AG10803 (cell line): ENCODE data around the gene CDH23.

Experiments used
- DNase-seq: peaks from one replicate; pipeline ENCODE4 v3.0.0; 2010; ENCODE audit warnings: low read depth
- H3K4me3 ChIP-seq: 2 replicates; pipeline ENCODE4 v1.5.1; 2011; ENCODE audit warnings: mild to moderate bottlenecking, low read length, control low read depth
- TF ChIP-seq, protein P1 (sequence below): conservative IDR thresholded peaks from 2 replicates; pipeline ENCODE4 v1.5.1; 2011; ENCODE audit warnings: mild to moderate bottlenecking, low read length, control low read depth, inconsistent platforms

Gene CDH23

DNA sequence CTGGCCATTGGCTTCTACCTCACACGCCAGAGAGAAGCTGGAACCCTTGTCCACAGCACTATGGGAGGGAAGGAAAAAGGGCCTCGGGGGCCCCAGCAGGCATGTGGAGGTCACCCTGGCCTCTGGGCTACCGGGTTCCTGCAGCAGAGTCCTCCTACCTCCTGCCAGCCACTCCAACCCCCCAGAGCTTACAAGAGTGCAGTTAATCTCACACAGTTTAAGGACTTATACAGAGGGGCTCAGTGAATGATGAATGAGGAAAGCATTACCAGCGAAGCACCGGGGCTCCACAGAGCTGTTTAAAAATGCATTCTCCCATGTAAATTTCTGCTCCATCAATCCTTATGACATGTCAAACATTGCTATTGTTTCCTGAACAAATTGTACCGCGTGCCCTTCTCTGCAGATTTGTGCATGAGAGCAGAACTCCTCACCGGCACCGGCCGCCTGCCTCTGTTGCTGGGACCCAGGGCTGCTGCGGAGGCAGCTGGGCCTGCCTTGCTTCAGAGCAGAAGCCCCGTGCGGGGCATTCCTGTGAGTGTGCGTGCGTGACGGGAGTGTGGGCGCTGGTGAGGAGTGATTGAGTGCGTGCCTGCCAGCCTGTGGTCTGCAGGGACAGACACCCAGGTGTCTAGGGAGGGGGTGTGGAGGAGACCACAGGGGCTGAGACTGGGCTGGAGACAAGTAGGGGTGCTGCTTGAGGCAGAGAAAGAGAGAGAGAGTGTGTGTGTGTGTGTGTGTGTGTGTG, 270.1 kb downstream of the CDH23 start:
- H3K4me3 ChIP-seq = no peak overlapping the region
- DNase-seq = no peak
- TF ChIP-seq, protein P1, sequence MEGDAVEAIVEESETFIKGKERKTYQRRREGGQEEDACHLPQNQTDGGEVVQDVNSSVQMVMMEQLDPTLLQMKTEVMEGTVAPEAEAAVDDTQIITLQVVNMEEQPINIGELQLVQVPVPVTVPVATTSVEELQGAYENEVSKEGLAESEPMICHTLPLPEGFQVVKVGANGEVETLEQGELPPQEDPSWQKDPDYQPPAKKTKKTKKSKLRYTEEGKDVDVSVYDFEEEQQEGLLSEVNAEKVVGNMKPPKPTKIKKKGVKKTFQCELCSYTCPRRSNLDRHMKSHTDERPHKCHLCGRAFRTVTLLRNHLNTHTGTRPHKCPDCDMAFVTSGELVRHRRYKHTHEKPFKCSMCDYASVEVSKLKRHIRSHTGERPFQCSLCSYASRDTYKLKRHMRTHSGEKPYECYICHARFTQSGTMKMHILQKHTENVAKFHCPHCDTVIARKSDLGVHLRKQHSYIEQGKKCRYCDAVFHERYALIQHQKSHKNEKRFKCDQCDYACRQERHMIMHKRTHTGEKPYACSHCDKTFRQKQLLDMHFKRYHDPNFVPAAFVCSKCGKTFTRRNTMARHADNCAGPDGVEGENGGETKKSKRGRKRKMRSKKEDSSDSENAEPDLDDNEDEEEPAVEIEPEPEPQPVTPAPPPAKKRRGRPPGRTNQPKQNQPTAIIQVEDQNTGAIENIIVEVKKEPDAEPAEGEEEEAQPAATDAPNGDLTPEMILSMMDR = no peak

DNA sequence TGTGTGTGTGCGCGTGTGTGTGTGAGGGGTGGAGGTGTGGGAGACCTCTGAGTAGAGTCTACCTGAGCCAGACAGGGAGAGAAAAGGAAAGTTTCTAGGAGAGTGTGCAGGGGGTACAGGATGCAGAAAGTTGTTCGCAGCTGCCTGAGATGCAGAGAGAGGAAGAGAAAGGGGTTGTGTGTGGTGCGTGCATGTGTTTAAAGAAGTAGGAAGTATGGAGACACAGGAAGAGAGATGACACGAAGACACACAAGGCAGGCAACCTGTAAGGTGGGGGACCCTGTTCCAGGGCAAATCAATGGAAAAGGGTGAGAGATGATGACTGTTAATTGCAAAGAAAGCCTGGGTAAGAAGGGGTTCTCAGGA, 270.6 kb downstream of the CDH23 start:
- no peak for DNase-seq
- H3K4me3 ChIP-seq = no peak overlapping the region
- TF ChIP-seq, protein P1 = no peak

DNA sequence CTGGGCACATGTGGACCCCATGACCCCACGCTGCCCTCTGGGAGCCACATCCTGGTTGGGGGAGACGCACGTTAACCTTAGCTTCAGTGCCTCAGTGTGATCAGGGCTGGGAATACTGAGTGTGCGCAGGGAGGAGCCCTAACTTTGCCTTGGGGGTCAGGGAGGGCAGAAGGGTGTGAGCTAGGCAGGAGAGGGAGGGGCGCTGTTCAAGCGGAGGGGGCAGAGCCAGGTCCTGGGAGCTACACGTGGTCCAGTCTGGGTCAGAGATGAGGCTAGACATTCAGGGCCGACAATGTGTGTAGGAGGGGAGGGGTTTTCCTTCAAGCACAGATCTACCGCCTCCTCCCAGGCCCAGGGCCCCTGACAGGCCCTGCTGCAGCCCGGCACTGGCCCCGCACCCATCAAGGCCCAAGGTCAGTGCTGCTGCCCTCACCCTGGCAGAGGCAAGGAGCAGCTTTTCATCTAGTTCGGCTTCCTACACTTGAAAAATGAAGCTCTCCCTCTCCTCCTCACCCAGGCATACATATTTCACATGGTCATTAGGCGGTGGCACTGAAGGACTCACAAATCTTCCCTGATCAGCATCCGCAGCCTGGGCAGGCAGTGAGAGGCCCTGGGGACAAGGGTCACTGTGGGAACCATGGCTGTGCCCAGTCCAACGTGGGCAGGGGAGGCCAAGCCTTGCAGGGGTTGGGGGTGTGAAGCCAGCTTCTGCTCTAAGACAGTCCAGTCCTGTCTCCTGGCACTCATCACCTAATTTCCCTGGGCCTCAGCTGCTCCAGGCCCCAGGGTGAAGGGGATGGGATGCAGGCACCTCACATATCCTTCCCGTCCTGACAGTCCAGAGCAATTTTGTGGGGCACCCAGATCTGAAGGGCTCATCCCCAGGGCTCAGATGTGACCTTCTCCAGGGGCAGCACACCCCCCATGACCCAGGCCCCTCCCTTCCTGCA, 275.6 kb downstream of the CDH23 start:
- TF ChIP-seq, protein P1 = no peak
- DNase-seq = no peak
- H3K4me3 ChIP-seq = no peak overlapping the region

DNA sequence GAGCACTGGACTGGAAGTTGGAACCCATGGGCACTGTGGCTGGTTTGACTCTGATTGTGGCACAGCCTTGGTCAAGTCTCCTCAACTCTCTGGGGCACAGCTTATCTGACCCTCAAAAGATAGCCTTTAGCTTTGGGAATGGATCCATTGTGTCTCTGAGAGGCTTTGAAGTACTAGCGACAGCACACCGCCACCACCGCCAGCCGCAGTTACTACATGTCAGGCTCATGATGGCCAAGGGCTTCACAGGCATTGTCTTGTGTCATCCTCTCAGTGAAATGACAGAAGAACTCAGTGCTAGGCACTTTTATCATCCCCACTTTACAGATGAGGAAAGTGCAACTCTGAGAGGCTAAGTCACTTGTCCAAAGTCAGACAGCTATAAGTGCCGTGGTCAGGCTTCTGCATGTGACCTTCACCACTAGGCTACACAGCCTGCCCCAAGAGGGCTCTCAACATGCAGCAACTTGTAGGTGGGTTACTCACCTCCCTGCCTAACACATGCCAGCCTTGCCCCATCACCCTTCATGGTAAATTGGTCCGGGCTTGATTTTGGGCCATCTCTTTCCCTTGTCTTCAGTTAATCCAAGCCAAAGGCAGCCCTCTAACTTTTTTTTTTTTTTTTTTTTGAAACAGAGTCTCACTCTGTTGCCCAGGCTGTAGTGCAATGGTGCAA, 278.7 kb downstream of the CDH23 start:
- DNase-seq = no peak
- TF ChIP-seq, protein P1 = no peak

DNA sequence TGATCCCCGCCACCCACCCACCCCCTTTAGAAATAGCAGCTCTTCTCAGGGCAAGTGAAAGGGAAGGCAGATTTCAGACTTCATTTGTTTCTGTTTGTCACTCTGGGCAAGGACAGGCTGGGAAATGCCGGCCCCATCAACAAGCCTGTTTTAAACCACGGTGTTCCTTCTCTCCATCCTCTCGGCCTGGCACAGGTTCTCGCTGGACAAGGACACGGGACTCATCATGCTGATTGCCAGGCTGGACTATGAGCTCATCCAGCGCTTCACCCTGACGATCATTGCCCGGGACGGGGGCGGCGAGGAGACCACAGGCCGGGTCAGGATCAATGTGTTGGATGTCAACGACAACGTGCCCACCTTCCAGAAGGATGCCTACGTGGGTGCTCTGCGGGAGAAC, 280.5 kb downstream of the CDH23 start:
- TF ChIP-seq, protein P1 = no peak
- no peak overlapping the region for H3K4me3 ChIP-seq
- no peak for DNase-seq

More for the DNA sequence above, 278.7 kb downstream of the CDH23 start:
- H3K4me3 ChIP-seq = no peak overlapping the region

DNA sequence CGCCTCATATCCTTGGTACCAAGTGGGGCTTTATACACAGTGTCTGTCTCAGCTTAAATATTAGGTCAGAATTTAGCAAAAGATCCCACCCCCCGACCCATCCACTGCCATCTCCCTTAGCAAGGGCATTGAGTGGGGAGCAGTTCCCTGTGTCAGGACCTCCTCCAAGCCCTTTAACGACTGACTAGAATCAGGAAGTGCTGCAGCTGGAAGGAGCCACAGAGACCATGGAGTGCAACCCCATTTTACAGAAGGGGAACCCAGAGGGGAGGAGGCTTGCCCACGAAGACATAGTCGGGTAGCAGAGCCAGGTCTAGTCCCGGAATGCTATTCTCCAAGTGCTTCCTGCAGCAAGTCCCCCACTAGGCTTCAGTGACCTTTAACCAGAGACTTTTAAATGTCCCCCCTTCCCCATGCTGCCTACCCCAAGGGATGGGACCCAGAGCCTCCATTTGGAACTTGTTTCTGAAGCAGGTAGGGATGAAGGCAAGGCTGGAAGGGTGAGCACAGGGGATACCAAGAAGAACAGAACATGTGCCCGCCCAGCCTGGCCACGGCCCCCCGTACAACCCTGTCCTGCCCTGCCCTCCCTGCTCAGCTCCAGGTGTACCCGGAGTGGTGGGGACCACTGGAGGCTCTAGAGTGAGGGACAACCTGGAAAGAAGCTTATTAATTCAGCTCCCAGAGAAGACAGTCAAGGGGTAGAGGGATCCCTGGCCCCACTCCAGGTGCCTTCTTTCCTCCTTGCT, 281.5 kb downstream of the CDH23 start:
- H3K4me3 ChIP-seq = no peak overlapping the region
- no peak for DNase-seq
- TF ChIP-seq, protein P1 = no peak
